NCI-H226 (cell line): ENCODE measurements around the gene SMYD3.
A peak's percentile ranks its signal among the peaks of the same experiment; 100 is the strongest.

Source experiments
- DNase-seq: peaks from one replicate; pipeline ENCODE4 v3.0.0-alpha.2; 2015

The SMYD3 gene

GRCh38 chr1:246459221-246459620, 47.9 kb downstream of the SMYD3 start:
- no peak for DNase-seq

- no peak for DNase-seq
These were observed 51.6 kb downstream of the SMYD3 start for GRCh38 chr1:246455476-246455875.

GRCh38 chr1:246454655-246455054, 52.4 kb downstream of the SMYD3 start:
- no peak for DNase-seq

- DNase-seq = no peak
These were observed 56.3 kb downstream of the SMYD3 start for GRCh38 chr1:246450611-246451251.

GRCh38 chr1:246448373-246448772, 58.7 kb downstream of the SMYD3 start:
- DNase-seq = no peak

- DNase-seq = no peak
These were observed 59.6 kb downstream of the SMYD3 start for GRCh38 chr1:246447501-246447900.

- no peak for DNase-seq
These were observed 61.6 kb downstream of the SMYD3 start for GRCh38 chr1:246445503-246445902.

- DNase-seq = no peak
These were observed 62.5 kb downstream of the SMYD3 start for GRCh38 chr1:246444617-246445016.

- no peak for DNase-seq
These were observed 69.1 kb downstream of the SMYD3 start for GRCh38 chr1:246437961-246438360.

GRCh38 chr1:246435421-246436041, 71.5 kb downstream of the SMYD3 start:
- DNase-seq = peak; percentile 90

GRCh38 chr1:246434335-246434734, 72.7 kb downstream of the SMYD3 start:
- no peak for DNase-seq

- DNase-seq = peak; percentile 100
These were observed 78.4 kb downstream of the SMYD3 start for GRCh38 chr1:246428542-246429308.

GRCh38 chr1:246427611-246428010, 79.5 kb downstream of the SMYD3 start:
- peak; percentile 72 for DNase-seq

- no peak for DNase-seq
These were observed 81.2 kb downstream of the SMYD3 start for GRCh38 chr1:246425895-246426294.

- no peak for DNase-seq
These were observed 81.8 kb downstream of the SMYD3 start for GRCh38 chr1:246425139-246425794.

- no peak for DNase-seq
These were observed 86.8 kb downstream of the SMYD3 start for GRCh38 chr1:246420300-246420699.

GRCh38 chr1:246418565-246419312, 88.3 kb downstream of the SMYD3 start:
- DNase-seq = no peak

- DNase-seq = no peak
These were observed 89.1 kb downstream of the SMYD3 start for GRCh38 chr1:246417813-246418564.

GRCh38 chr1:246417152-246417812, 89.8 kb downstream of the SMYD3 start:
- no peak for DNase-seq

- no peak for DNase-seq
These were observed 90.8 kb downstream of the SMYD3 start for GRCh38 chr1:246416261-246416660.

- no peak for DNase-seq
These were observed 92.1 kb downstream of the SMYD3 start for GRCh38 chr1:246415028-246415427.
